ENCODE data around the gene JAZF1.

JAZF1 gene

GRCh38 chr7:28003408-28003807, 177.2 kb downstream of the JAZF1 start:
- peaks cover 22% of the 10 kb centered on the region for H3K4me1 Mint-ChIP-seq
- no peaks in the 10 kb centered on the region for H3K36me3 Mint-ChIP-seq
- ATAC-seq (no peak), DNase-seq (ENCODE audit: low spot score in 2 of 2) (no peak)
- H3K9me3 Mint-ChIP-seq = no peaks in the 10 kb centered on the region
- H3K4me3 Mint-ChIP-seq = no peak overlapping the region
- H3K27ac Mint-ChIP-seq = no peak overlapping the region

DNA sequence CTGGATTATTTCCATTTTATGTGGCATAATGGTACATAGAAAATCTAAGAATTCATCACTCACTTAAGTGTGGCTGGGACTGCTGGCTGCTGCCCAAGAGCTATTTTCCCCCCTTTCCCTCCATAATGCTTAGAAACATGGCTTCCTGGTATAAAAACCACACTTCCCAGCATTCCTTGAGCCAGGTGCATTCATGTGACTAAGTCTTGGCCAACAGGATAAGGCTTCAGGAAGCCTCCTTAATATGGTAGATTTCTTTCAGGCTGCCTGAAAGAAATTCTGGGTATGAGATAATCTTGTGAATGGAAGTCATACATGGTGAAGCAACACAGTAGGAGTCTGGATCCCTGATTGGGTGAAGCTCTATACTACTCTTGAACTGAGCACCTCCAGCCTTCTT, 178.0 kb downstream of the JAZF1 start:
- ATAC-seq (no peak), DNase-seq (ENCODE audit: low spot score in 2 of 2) (no peak)
- H3K9me3 Mint-ChIP-seq = no peaks in the 10 kb centered on the region
- no peaks in the 10 kb centered on the region for H3K36me3 Mint-ChIP-seq
- peaks cover 22% of the 10 kb centered on the region for H3K4me1 Mint-ChIP-seq
- no peak overlapping the region for H3K4me3 Mint-ChIP-seq
- H3K27ac Mint-ChIP-seq = no peak overlapping the region

GRCh38 chr7:28001896-28002295, 178.7 kb downstream of the JAZF1 start:
- H3K36me3 Mint-ChIP-seq = no peaks in the 10 kb centered on the region
- ATAC-seq (no peak), DNase-seq (ENCODE audit: low spot score in 2 of 2) (no peak)
- no peaks in the 10 kb centered on the region for H3K9me3 Mint-ChIP-seq
- H3K4me3 Mint-ChIP-seq = no peak overlapping the region
- H3K4me1 Mint-ChIP-seq = peaks cover 22% of the 10 kb centered on the region
- H3K27ac Mint-ChIP-seq = no peak overlapping the region

DNA sequence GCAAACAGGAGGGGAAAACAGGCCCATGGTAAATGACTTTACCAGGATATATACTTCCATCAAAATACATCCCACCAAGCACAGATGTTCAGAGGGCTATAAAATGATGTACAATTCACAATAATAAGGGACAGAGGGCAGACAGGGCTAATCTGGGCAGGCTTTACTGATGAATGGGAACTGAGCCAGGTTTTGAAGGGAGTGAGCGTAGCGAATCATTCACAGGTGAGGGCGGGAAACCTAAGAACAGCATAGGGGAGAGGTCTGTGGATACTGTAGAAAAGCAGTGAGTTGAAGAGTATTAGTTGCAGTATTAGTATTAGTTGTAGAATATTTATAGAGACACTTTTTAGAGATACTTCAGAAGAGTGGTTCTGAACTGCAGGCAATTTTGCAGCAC, 180.8 kb downstream of the JAZF1 start:
- H3K4me3 Mint-ChIP-seq = no peak overlapping the region
- H3K36me3 Mint-ChIP-seq = no peaks in the 10 kb centered on the region
- H3K27ac Mint-ChIP-seq = no peak overlapping the region
- no peak for DNase-seq (ENCODE audit: low spot score in 2 of 2)
- ATAC-seq = no peak
- no peaks in the 10 kb centered on the region for H3K9me3 Mint-ChIP-seq
- peaks cover 13% of the 10 kb centered on the region for H3K4me1 Mint-ChIP-seq

- ATAC-seq = no peak
Measured at GRCh38 chr7:27998382-27998781, 182.2 kb downstream of the JAZF1 start.

GRCh38 chr7:27997188-27997707, 183.3 kb downstream of the JAZF1 start:
- no peak for ATAC-seq

More at GRCh38 chr7:27998382-27998781, 182.2 kb downstream of the JAZF1 start:
- H3K4me3 Mint-ChIP-seq = no peak overlapping the region
- H3K4me1 Mint-ChIP-seq = peaks cover 18% of the 10 kb centered on the region
- no peak overlapping the region for H3K27ac Mint-ChIP-seq
- no peaks in the 10 kb centered on the region for H3K36me3 Mint-ChIP-seq
- no peaks in the 10 kb centered on the region for H3K9me3 Mint-ChIP-seq
- no peak for DNase-seq (ENCODE audit: low spot score in 2 of 2)

GRCh38 chr7:27996141-27996540, 184.5 kb downstream of the JAZF1 start:
- H3K36me3 Mint-ChIP-seq = no peaks in the 10 kb centered on the region
- no peak for DNase-seq (ENCODE audit: low spot score in 2 of 2)
- peaks cover 20% of the 10 kb centered on the region for H3K4me1 Mint-ChIP-seq
- no peak overlapping the region for H3K27ac Mint-ChIP-seq
- no peak for ATAC-seq
- no peak overlapping the region for H3K4me3 Mint-ChIP-seq
- H3K9me3 Mint-ChIP-seq = no peaks in the 10 kb centered on the region

More at GRCh38 chr7:27997188-27997707, 183.3 kb downstream of the JAZF1 start:
- Mint-ChIP-seq H3K4me3 (no peak overlapping the region), H3K9me3 (no peaks in the 10 kb centered on the region), H3K27ac (peak overlapping the region; percentile 43), H3K36me3 (no peaks in the 10 kb centered on the region), H3K4me1 (peaks cover 18% of the 10 kb centered on the region)
- DNase-seq (ENCODE audit: low spot score in 2 of 2) = no peak

GRCh38 chr7:27995228-27995627, 185.4 kb downstream of the JAZF1 start:
- ATAC-seq (no peak), DNase-seq (ENCODE audit: low spot score in 2 of 2) (no peak)
- Mint-ChIP-seq H3K4me1 (peaks cover 23% of the 10 kb centered on the region), H3K27ac (no peak overlapping the region), H3K4me3 (no peak overlapping the region), H3K36me3 (no peaks in the 10 kb centered on the region), H3K9me3 (no peaks in the 10 kb centered on the region)

GRCh38 chr7:27994639-27995038, 186.0 kb downstream of the JAZF1 start:
- H3K4me1 Mint-ChIP-seq = peaks cover 19% of the 10 kb centered on the region
- H3K4me3 Mint-ChIP-seq = no peak overlapping the region
- H3K9me3 Mint-ChIP-seq = no peaks in the 10 kb centered on the region
- no peaks in the 10 kb centered on the region for H3K36me3 Mint-ChIP-seq
- H3K27ac Mint-ChIP-seq = no peak overlapping the region
- DNase-seq (ENCODE audit: low spot score in 2 of 2) (no peak), ATAC-seq (no peak)

DNA sequence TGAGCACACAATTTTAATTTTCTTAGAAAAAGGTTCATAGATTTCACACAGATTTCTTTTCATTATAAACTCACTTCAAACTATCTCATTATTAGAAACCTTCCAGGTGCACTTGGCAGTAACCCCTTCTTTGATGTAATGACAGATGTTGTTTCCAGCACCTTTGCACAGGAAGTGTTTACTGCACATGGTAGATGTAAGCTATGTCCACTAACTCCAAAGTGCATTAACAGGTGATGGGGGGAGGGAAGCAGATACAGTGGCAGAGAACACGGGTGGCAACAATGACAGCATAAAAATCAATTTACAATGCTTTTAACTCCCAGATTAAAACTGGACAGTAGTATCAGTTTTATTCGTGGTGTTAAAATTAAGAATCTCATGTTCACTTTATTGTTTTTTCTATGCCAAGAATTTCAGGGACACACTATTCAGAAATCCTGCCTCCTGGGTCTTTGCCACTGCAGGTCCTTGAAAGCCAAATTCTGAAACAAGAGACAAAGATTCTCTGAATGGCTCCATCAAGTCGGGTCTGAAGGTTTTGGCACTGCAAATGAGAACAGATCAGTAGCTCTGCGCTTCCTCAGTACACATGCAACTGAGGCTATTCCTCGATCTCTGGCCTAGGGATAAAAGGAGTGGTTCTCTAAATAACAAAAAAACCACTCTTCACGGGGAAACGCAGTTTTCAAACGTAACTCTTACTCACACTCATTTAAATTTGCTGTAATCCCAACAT, 187.7 kb downstream of the JAZF1 start:
- Mint-ChIP-seq H3K4me3 (no peak overlapping the region), H3K4me1 (peaks cover 17% of the 10 kb centered on the region), H3K27ac (no peak overlapping the region), H3K9me3 (peaks cover 3% of the 10 kb centered on the region), H3K36me3 (no peaks in the 10 kb centered on the region)
- DNase-seq (ENCODE audit: low spot score in 2 of 2) = no peak
- no peak for ATAC-seq

- Mint-ChIP-seq H3K27ac (no peak overlapping the region), H3K36me3 (no peaks in the 10 kb centered on the region), H3K4me1 (peaks cover 17% of the 10 kb centered on the region), H3K4me3 (no peak overlapping the region), H3K9me3 (peaks cover 3% of the 10 kb centered on the region)
- DNase-seq (ENCODE audit: low spot score in 2 of 2) (no peak), ATAC-seq (no peak)
Measured at GRCh38 chr7:27992097-27992496, 188.5 kb downstream of the JAZF1 start.

GRCh38 chr7:27991006-27991528, 189.5 kb downstream of the JAZF1 start:
- Mint-ChIP-seq H3K9me3 (peaks cover 3% of the 10 kb centered on the region), H3K4me3 (no peak overlapping the region), H3K27ac (peak overlapping the region; percentile 36), H3K4me1 (peaks cover 17% of the 10 kb centered on the region), H3K36me3 (no peaks in the 10 kb centered on the region)
- DNase-seq (ENCODE audit: low spot score in 2 of 2) (no peak), ATAC-seq (no peak)

DNA sequence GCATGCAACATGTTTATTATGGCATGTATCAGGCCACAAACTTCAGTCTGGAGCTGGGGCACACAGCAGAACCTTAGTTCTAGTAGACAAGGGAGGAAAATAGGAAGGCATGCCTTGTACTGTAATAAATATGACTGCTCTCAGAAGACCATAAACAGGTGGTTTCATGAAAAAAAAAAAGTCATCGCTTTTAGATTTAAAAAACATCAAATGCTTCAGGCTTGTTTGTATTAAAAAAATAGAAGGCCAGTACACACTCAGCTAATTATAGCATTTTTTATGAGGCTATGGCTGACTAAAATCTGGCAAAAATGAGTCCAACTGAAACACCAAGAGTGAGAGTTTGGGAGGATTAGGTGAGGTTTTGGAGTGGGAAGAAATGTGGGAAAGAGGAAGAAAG, 204.1 kb downstream of the JAZF1 start:
- ATAC-seq (no peak), DNase-seq (ENCODE audit: low spot score in 2 of 2) (no peak)
- Mint-ChIP-seq H3K36me3 (no peaks in the 10 kb centered on the region), H3K4me1 (peaks cover 34% of the 10 kb centered on the region), H3K27ac (no peak overlapping the region), H3K9me3 (peaks cover 3% of the 10 kb centered on the region), H3K4me3 (no peak overlapping the region)

DNA sequence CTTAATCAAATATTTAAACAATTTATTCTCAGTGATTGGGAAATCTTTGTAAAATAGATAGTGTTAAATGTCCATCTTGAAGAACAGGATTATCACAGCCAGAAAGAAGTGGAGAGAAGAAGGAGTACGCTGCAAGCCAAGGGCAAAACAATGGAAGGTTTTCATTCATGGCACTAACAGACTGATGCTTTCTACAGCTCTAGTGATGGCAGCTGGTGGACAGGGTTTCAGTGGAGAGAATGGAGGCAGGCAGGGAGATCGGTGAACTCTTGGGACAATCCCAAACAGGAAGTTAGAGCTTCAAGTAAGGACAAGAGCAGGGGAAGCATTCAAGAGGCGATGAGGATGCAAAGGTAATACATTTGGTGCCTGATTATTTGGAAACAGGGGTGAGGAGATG, 207.0 kb downstream of the JAZF1 start:
- H3K9me3 Mint-ChIP-seq = peaks cover 3% of the 10 kb centered on the region
- H3K27ac Mint-ChIP-seq = peak overlapping the region; percentile 6
- peaks cover 51% of the 10 kb centered on the region for H3K4me1 Mint-ChIP-seq
- no peak for DNase-seq (ENCODE audit: low spot score in 2 of 2)
- H3K4me3 Mint-ChIP-seq = no peak overlapping the region
- no peak for ATAC-seq
- H3K36me3 Mint-ChIP-seq = no peaks in the 10 kb centered on the region

DNA sequence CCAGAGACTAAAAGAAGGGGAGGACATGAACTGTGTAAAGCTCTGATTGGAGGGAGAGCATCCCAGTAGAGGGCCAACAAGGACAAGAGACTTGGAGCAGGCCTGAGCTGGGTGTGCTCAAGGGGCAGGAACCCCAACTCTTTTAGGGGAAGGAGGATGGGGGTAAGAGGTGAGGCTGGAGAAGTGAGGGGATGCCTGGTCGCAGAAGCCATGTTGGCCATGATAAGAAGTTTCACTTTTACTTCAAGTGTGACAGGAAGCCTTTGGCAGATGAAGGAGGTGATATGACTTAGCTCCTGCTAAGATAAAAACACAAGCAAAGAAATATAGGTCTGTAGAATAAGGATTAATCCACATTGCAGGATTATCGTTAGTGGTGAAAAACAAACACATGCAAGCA, 208.3 kb downstream of the JAZF1 start:
- DNase-seq (ENCODE audit: low spot score in 2 of 2) = peak in 1 of 2 donors; percentile 54
- Mint-ChIP-seq H3K4me1 (peaks cover 57% of the 10 kb centered on the region), H3K4me3 (peak overlapping the region; percentile 50), H3K36me3 (no peaks in the 10 kb centered on the region), H3K9me3 (no peaks in the 10 kb centered on the region), H3K27ac (peak overlapping the region; percentile 50)
- ATAC-seq = peak; percentile 76

DNA sequence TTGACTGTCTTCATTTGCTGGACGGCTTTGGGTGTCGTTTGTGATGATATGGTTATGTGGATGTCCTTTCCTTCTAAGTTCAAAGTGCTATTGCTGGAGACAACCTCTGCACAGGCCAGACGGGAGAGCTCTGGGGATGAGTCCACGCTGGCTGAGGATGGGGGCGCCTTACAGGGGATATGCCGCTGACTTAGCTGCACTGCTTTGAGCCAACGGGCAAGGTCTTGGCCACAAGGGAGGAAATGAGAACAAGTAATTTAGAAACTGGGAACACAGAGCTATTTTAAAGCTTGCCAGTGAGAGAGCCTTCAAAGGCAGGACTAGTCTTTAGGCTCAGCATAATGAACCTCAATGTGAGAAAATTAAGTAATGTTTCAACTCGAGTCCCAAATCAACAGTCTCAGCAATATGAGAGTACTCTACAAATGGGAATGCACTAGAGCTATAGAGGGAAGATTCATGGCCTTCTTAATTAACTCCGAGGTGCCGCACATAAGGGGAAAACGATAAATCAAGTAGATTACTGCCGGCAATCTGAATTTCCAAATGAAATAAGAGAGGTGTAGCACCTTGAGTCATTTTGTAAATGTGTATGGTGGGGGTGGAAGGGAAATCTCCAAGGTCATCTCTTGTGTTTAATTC, 209.3 kb downstream of the JAZF1 start:
- Mint-ChIP-seq H3K4me1 (peaks cover 60% of the 10 kb centered on the region), H3K36me3 (no peaks in the 10 kb centered on the region), H3K4me3 (peak overlapping the region; percentile 50), H3K9me3 (no peaks in the 10 kb centered on the region), H3K27ac (peak overlapping the region; percentile 50)
- DNase-seq (ENCODE audit: low spot score in 2 of 2) = no peak
- peak; percentile 12 for ATAC-seq
